Heart left ventricle (tissue), 16 donors: ENCODE results near the gene SPOCK1. TPM values are rescaled to one million over a fixed set of nuclear protein-coding genes. Genes with fewer than 3 reads are reported as not detected.

Experiments used
- ATAC-seq, 4 donors: fragments of 200-7000 bp; cut with Tn5 transposase; one replicate each; pipeline ENCODE4 v1.9.1; 2020 to 2022; ENCODE audit warnings: moderate library complexity in 4 of 4, mild to moderate bottlenecking in 3 of 4, moderate number of reproducible peaks in 1 of 4
- DNase-seq, 5 donors: peaks; one replicate each; pipeline ENCODE4 v3.0.0-alpha.2; 2020
- H3K27ac ChIP-seq, 12 donors: fragments of 200-600 bp; sonication (generic) in 4 of 12; one replicate each; pipeline versions ENCODE4 v1.5.0 to v1.8.0; 2016 to 2022; ENCODE audit warnings: mild to moderate bottlenecking in 2 of 12
- H3K27me3 ChIP-seq, 9 donors: fragments of 200-600 bp; sonication (generic) in 2 of 9; one replicate each; pipeline versions ENCODE4 v1.5.1 to v1.8.0; 2016 to 2022; ENCODE audit warnings: mild to moderate bottlenecking in 3 of 9
- H3K36me3 ChIP-seq, 9 donors: fragments of 200-600 bp; sonication (generic) in 2 of 9; one replicate each; pipeline versions ENCODE4 v1.5.0 to v1.8.0; 2018 to 2022; ENCODE audit warnings: mild to moderate bottlenecking in 2 of 9
- H3K4me1 ChIP-seq, 12 donors: fragments of 200-600 bp; sonication (generic) in 4 of 12; one replicate each; pipeline versions ENCODE4 v1.5.0 to v1.8.0; 2016 to 2022; ENCODE audit warnings: mild to moderate bottlenecking in 3 of 12
- H3K4me3 ChIP-seq, 12 donors: fragments of 200-600 bp; sonication (generic) in 4 of 12; one replicate each; pipeline versions ENCODE4 v1.5.0 to v1.8.0; 2017 to 2022; ENCODE audit warnings: mild to moderate bottlenecking in 9 of 12, moderate library complexity in 4 of 12
- H3K9me3 ChIP-seq, 12 donors: fragments of 200-600 bp; sonication (generic) in 4 of 12; one replicate each; pipeline versions ENCODE4 v1.5.0 to v1.8.0; 2016 to 2022; ENCODE audit warnings: mild to moderate bottlenecking in 1 of 12
- CTCF ChIP-seq, 12 donors: fragments of 200-600 bp; sonication (generic) in 4 of 12; IDR thresholded peaks; one replicate each; pipeline versions ENCODE4 v1.5.0 to v1.8.0; 2018 to 2022; ENCODE audit warnings: antibody characterized with exemption in 12 of 12, mild to moderate bottlenecking in 5 of 12
- POLR2A ChIP-seq, 2 donors: fragments of 450-650 bp; IDR thresholded peaks; one replicate each; pipeline ENCODE4 v1.6.1; 2017; ENCODE audit warnings: antibody characterized with exemption in 2 of 2, mild to moderate bottlenecking in 2 of 2, moderate library complexity in 2 of 2
- WGBS, 4 donors: extraction: QIAGEN DNeasy Blood & Tissue Kit in 2 of 4; methylation state at CpG; one replicate each; pipeline versions ENCODE4 v1.1.5 to v1.1.7; 2013 to 2018; 5-methylcytosine and 5-hydroxymethylcytosine counted together
- intact Hi-C, 10 donors: fragments of 100-400 bp; cut with DNase I; formaldehyde crosslinking; loops; one replicate each; pipeline versions ENCODE4 v1.11.1 to v1.14.2; 2022
- polyA plus RNA-seq, 2 donors: library from polyadenylated mRNA; stranded (reverse); fragments of 200-250 nt; gene quantifications; one replicate each; pipeline ENCODE4 v1.2.3, GENCODE V29; 2013
- total RNA-seq, 9 donors: library from RNA; depleted of rRNA in 2 of 9; stranded (reverse); fragments of >200 nt in 2 of 9; fragmentation: NEBNext Ultra II Directional in 3 of 9; extraction: Animal tissue kit (Norgen Biotek cat#: 25700) in 3 of 9; gene quantifications; one replicate each; pipeline versions ENCODE4 v1.1.0 to v1.2.4, GENCODE V29; 2016 to 2023
- donor health status: ischemic (EF 13 %, LVEDD 7.1; RV severe dilation, severe dysfunction).
- donor health status: healthy with polysubstance abuse.
- donor health status: DM: no; HTN: yes; CAD: no.
- donor health status: DM: no; HTN: no; CAD: no.
- donor health status: ischemic (EF 25% LVEDD 6.9; RV normal size, moderate dysfunction).
- donor health status: ischemic (EF 25% LVEDD 5.7; RV mildly dilated, moderate dysfunction).
- donor health status: healthy.
- donor health status: DM: yes; HTN: yes; CAD: no.
- donor health status: ischemic (EF 35%, LVEDD 5.7; RV mildly dilated, moderate dysfunction).
- donor health status: nonischemic (EF 11% LVEDD 7.7; RV severe dilation, severe dysfunction).
- donor health status: DM: yes; HTN: yes; CAD: no.
- donor health status: PGD.
- donor health status: ischemic (EF 29% LVEDD 5.4; RV normal size, mild dysfunction).
- donor health status: nonischemic (EF 23%, LVEDD 6.1; RV moderate dilation, normal function).

SPOCK1 gene
- total and polyA plus RNA-seq, 11 donors, result 7.8 to 51.2 (median 19.9) TPM

DNA sequence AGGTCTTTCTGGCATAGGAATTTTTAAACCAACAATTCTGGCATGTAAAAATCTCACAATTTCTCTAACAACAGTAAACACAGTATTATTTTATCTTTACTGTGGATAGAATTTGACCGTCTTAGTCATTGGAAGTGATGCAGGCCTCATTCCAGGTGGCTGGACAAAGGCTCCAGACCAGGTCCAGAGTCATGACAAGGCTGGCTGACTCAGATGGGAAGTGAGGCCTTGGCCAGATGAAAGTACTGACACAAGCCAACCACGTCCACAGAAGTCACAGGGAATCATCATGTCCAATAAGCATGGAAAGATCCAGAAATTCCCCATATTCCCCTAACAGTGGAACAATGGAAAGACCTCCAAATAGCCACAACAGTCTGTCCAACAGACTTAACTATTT is 12.4 kb downstream of the SPOCK1 start:
- peak in 2 of 5 donors; percentile 43 to 71 for DNase-seq
- WGBS, 4 donors, result 69 to 79% (median 71%) methylated on average over 2 of the region's 2 CpGs
- H3K27me3 ChIP-seq, result no peaks in the 10 kb centered on the region
- no peaks in the 10 kb centered on the region for H3K9me3 ChIP-seq
- no peaks in the 10 kb centered on the region for H3K36me3 ChIP-seq
- no peak for TF ChIP-seq POLR2A (IDR thresholded peaks at IDR 0.05)
- TF ChIP-seq CTCF (IDR thresholded peaks at IDR 0.05), result no peak
- peak overlapping the region in 1 of 12 donors; percentile 19 for H3K27ac ChIP-seq
- peak in 3 of 4 donors; percentile 59 to 89 (median 68) for ATAC-seq
- peaks cover 0 to 18% (median 0%) of the 10 kb centered on the region in 12 donors for H3K4me1 ChIP-seq
- intact Hi-C loops, result no loop called here
- no peak overlapping the region for H3K4me3 ChIP-seq

- no peak for ATAC-seq
- H3K27ac ChIP-seq, result no peak overlapping the region
- intact Hi-C loops, result no loop called here
Measured at GRCh38 chr5:137481596-137481995, 17.5 kb downstream of the SPOCK1 start.

DNA sequence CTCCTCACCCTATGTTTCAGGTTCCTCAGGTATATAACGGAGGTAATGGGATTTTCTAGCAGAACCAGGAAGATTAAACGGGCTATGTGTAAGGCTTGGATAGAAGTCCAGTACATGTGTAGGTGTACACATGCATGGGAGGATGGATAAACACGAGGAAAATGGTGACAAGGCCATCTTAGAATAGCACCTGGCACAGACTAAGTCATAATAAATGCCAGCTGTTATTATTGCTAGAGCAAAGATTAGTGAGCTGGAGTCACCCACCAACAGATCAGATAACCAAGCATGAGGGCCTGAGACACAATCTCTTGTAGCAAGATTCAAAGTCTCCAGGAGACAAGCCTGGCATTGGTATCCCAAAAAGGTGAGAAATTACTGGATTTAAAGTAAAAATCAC is 21.1 kb downstream of the SPOCK1 start:
- ATAC-seq (no peak), DNase-seq (no peak)
- Histone ChIP-seq H3K27ac (no peak overlapping the region), H3K9me3 (no peaks in the 10 kb centered on the region), H3K27me3 (no peaks in the 10 kb centered on the region), H3K36me3 (no peaks in the 10 kb centered on the region), H3K4me1 (no peaks in the 10 kb centered on the region), H3K4me3 (no peak overlapping the region)
- TF ChIP-seq POLR2A (IDR thresholded peaks at IDR 0.05), result no peak
- TF ChIP-seq CTCF (IDR thresholded peaks at IDR 0.05), result no peak
- WGBS, 4 donors, result 50 to 76% (median 58%) methylated on average over 3 of the region's 3 CpGs
- intact Hi-C loops, result no loop called here

More at GRCh38 chr5:137481596-137481995, 17.5 kb downstream of the SPOCK1 start:
- no peak for DNase-seq
- Histone ChIP-seq H3K36me3 (no peaks in the 10 kb centered on the region), H3K4me3 (no peak overlapping the region), H3K27me3 (no peaks in the 10 kb centered on the region), H3K4me1 (peaks cover 0 to 6% (median 0%) of the 10 kb centered on the region in 12 donors), H3K9me3 (no peaks in the 10 kb centered on the region)
- 65 to 71% (median 69%) methylated on average over 4 of the region's 4 CpGs for WGBS, 4 donors
- no peak for TF ChIP-seq POLR2A (IDR thresholded peaks at IDR 0.05)
- no peak for TF ChIP-seq CTCF (IDR thresholded peaks at IDR 0.05)

DNA sequence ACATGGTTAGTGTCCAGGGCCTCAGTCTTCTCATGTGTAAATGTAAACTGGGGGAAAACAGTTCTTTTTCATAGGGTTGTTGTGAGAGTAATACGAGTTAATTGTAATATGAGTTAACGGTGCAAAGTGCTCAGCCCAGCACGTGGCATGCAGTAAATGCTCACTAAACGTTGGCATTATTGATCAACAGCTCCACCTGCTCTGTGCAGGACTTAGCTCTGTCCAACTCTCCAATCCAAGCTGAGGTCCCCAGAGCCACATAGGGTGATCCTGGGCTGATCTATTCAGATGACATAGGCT is 28.3 kb downstream of the SPOCK1 start:
- TF ChIP-seq CTCF (IDR thresholded peaks at IDR 0.05), result no peak
- ATAC-seq, result peak in 1 of 4 donors; percentile 17
- no peak overlapping the region for H3K27ac ChIP-seq

More for the DNA sequence above, 28.3 kb downstream of the SPOCK1 start:
- DNase-seq, result no peak
- Histone ChIP-seq H3K4me3 (no peak overlapping the region), H3K27me3 (no peaks in the 10 kb centered on the region), H3K36me3 (no peaks in the 10 kb centered on the region), H3K9me3 (no peaks in the 10 kb centered on the region), H3K4me1 (no peaks in the 10 kb centered on the region)
- intact Hi-C loops, result no loop called here
- 73 to 88% (median 84%) methylated on average over 4 of the region's 4 CpGs for WGBS, 4 donors
